CD4-positive, alpha-beta T cell treated with Interleukin-6 for 4 hours (primary cell): Measurements from ENCODE around the gene ZBTB21.
A peak's percentile ranks its signal among the peaks of the same experiment; 100 is the strongest.

Source experiments
- DNase-seq: peaks from one replicate; pipeline ENCODE4 v3.0.0-alpha.2; 2020; ENCODE audit warnings: mixed read lengths

ZBTB21 gene

DNA sequence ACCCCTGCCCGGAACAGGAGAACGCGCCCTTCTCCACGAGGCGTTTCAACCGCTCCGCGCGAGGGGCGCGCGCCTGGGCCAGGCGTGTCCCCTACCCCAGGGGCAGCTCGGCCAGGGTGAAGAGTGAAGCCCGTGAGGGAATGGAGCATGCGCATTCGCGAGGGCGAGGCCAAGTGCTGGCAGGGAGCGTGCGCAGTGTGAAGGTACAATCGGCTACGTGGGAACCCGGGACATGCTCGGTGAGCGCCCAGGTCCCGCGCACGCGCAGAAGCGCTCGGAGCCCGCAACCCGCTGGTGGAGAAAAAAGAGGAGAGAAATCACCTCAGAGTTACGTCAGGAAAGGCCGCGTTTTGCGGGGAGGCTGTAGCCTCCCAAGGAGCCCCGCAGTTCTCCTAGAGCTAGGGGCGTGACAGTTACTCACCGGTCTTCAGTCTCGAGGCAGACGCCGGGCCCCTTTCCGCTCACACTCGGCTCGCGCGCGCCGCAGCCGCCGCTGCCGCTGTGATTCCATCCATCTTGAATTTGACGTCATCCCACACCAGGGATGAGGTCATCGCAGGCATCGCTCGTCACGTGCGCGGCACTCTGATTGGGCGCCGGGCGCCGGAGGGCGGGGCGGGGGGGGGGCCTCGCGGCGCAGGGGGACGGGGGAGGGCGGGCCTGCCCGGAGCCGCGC lies at the start of gene ZBTB21:
Gene ZBTB21, minus strand, starts transcription at position 530 of the 676 bp plus-strand sequence. CDS start 16,265 bp downstream, outside the sequence.
- peak; percentile 99 for DNase-seq

DNA sequence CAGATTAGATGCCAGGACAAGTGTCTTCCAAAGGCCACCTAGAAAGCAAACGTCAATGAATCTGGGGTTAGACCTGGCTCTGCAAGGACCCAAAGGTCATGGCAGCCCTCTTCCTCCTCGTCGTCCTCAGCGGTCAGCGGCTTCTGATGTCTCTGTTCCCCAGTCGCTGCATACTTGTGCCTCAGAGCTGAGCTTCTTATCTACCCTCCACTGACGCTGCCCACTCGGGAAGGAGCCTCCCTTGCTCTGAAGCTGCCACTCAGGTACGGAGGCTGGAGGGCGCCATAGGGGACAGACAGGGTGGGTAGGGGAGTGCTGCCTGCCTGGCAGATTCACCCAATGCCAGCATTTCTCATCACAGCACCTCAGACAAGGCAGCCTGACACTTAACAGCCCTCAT lies 49.6 kb upstream of the ZBTB21 start:
- DNase-seq = no peak

- DNase-seq = no peak
Measured at GRCh38 chr21:42059141-42059540, 49.0 kb upstream of the ZBTB21 start.

DNA sequence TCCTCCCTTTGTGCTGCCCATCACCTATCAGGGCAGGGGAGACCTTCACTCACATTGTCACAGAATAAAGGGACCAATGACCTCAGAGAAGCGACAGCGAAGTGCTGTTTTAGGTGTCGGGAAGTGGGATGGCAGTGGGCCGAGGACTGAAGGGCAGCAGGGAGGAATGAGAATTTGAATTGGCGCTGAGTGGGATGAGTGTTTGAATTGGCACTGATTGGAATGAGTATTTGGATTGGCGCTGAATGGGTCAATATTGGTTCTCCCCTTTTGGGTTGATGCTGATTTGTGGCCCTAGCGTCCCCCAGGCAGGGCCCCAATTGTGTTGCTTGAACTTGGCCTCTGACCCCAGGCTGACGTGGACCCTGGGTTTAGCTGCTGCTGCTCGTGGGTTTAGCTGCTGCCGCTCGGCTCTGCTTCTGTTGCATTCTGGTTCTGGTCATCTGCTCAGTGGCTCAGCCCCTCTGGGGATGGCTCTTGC lies 48.5 kb upstream of the ZBTB21 start:
- no peak for DNase-seq

GRCh38 chr21:42057851-42058437 lies 47.8 kb upstream of the ZBTB21 start:
- DNase-seq = no peak

DNA sequence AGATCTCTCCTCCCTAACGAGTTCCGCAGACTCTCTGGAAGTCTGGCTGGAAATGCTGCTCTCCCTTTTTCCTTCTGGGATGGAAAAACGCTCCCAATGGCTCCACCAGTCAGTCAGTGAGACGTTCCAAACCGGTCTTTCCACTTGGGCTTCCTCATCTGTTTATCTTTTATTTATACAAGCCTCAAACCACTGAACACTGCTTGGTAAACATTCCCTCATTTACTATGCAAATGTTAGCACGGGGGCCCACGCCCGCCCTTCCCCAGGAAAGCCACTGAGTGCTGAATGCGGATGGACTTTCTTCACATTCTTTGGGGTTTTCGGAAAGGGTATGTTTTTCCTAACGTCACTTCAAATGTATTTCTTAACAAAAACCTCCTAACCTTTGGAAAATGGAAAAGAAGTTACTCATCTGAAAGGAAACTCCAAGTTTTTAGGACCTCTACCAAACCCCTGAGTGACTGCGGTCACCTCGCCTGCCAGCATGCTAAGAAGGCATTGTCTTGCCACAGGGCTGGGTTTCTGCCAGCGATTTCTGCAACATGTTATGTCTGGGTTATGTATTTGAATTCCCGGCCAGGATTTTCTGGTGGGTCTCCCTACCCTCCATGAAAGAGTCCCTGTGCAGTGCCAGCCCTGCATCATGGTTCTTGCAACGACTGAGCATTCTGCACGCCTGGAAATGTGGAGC lies 47.0 kb upstream of the ZBTB21 start:
- DNase-seq = no peak

- no peak for DNase-seq
Measured at GRCh38 chr21:42056468-42056867, 46.3 kb upstream of the ZBTB21 start.

GRCh38 chr21:42055425-42055824 lies 45.3 kb upstream of the ZBTB21 start:
- no peak for DNase-seq

- DNase-seq = no peak
Measured at GRCh38 chr21:42051788-42052187, 41.6 kb upstream of the ZBTB21 start.

DNA sequence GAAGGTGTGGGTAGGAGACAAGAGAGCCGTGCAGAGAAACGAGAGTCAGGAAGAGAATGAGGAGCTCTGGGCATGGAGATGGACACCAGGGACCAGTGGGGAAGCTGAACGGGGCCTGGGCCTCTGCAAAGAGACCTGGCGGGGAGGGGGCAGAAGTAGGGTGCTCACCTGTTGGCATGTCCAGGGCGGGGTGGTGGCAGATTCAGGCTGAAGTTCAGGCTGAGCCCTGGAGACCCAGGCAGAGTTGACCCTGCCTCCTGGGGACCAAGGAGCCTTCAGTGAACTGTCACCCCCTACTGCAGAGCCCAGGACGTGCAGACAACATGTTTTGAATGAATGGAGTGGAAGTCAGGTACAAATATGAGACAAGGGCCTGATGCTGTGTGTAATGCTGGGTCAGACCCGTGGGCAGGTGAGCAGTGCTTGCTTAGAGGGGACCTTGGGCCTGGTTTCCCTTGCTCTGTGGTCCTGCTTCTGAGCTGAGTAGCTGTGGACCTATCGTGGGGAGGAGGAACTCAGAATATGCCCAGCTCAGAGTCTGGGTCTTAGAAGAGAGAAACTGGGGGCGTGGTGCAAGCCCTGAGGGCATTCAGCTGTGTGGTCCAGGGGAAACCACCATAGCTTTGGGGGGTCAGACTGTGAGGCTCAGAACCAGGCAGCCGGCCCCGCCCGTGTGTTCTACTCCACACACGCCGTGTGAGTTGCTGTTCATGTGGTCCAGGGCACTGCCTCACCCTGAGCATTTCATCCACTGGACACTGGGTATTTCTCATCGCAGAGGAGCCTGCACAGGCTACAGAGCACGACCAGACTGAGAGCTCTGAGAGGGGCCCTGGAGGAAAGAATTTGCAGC lies 39.6 kb upstream of the ZBTB21 start:
- no peak for DNase-seq

DNA sequence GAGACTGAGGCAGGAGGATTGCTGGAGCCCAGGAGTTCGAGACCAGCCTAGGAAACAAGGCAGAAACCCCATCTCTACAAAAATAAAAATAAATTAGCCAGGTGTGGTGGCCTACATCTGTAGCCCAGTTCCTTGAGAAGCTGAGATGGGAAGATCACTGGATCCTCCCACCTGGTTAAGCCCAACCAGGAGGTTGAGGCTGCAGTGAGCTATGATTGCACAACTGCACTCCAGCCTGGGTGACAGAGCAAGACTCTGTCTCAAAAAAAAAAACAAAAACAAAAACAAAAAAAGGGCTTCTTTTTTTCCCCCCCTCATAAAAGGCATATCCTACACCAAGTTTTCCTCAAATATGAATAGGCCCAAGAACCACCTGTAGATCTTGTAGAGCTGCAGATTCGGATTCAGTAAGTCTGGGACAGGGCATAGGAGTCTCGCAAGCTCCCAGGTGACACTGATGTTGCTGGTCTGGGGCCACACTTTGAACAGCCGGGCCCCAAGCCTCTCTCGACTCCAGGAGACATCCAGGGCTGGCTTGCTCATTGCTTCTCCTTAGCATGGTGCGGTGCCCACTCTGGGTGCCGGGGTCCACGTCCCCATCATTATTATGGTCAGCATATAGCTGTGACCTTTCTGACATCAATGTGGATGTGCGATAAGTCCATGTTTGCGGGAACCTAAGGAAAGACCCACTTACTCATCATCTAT lies 38.9 kb upstream of the ZBTB21 start:
- no peak for DNase-seq

- no peak for DNase-seq
Measured at GRCh38 chr21:42047821-42048613, 37.9 kb upstream of the ZBTB21 start.

DNA sequence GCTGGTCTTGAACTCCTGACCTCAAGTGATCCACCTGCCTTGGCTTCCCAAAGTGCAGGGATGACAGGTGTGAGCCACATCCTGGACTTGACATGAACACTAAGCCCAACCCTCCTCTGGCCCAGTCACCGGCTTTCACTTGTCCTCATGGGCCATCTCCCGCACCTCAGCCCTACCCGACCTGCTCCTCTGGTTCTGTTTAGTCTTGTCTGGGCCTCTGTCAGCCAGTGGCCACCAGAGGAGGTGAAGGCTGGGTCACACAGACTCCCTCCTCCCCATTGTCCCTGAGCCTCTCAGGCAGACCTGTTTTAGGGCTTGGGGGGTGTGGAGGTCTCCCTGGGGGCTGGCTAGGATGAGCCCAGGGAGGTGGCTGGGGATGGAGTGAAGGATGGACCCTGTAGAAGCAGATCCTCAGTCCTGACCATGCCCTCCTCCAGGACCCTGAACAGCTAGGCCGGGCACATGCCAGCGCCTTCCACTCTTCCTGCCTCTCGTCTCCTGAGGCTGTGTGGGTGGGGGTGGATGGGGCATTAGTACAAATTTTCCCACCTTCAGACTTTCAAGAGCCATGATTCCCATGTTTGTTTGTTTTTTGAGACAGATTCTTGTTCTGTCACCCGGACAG lies 34.8 kb upstream of the ZBTB21 start:
- DNase-seq = no peak

DNA sequence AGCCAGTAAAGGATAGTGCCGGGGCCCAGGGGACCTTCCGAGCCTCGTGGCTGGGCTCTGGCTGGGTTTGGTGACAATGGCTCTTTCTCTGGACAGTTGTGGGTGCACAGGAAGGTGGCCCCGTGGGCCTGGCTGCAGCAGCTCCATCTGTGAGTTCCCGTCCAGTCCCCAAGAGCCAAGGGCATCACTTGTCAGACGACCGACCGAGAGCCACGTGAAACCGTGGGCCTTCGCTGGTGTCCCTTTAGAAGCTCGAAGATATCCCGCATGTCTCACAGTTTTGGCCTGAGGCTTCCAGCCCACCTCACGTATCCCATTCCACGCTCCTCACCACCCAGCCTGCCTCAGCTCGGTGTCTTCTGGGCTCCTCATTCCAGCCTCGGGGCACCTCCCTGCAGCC lies 33.8 kb upstream of the ZBTB21 start:
- DNase-seq = no peak

- no peak for DNase-seq
Measured at GRCh38 chr21:42043201-42043895, 33.2 kb upstream of the ZBTB21 start.

GRCh38 chr21:42042651-42043050 lies 32.5 kb upstream of the ZBTB21 start:
- no peak for DNase-seq

DNA sequence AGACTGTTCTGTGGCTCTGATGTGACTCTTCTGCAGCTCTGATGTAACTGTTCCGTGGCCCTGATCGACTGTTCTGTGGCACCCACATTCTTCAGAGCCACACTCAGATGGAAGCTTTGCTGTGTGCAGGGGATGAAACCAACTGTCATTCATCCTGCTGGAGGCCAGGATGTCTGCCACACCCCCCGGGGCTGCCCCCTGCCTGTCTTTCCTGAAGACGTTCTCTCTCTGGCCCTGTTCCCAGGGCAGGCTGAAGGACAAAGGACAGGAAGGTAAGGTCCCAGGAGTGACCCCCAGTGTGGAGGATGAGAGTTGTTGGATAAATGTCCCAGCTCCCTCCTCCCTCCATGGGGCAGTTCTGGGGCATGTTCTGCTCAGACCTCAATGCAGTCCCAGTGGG lies 31.6 kb upstream of the ZBTB21 start:
- DNase-seq = no peak

- no peak for DNase-seq
Measured at GRCh38 chr21:42041246-42041645, 31.1 kb upstream of the ZBTB21 start.

DNA sequence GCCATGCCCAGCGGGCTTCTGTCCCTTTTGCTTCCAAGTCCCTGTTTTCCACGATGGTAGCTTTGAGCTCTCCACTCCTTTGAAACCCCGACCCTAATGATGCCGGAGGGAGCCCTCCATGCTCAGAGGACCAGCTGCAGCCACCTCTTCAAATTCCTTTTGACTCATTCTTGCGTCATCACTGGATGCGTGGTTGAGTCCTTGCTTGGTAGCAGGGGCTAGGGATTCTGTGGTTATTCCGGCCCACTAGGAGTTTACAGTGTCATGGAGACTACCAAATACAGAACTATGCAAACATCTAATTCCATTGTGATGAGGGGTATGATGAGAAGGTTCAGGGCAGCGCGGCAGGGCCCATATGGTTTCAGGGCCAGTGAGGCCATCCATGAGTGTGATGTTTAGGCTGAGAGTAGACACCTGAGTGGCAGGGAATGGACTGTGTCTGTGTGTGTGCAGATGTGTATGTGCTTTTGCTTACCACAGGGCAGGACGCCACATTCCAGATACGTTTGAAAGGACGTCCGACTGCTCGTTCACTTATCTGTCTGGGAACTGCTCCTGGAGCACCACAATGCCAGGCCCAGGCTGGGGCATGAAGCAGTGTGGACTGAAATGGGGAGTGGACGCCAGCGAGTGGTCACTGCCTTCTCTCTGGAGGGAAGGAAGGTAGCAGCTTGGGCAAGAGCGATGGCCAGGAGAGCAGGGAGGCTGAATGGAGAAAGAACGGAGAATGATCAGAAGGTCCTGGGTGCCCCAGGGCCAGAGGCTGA lies 30.4 kb upstream of the ZBTB21 start:
- DNase-seq = no peak

DNA sequence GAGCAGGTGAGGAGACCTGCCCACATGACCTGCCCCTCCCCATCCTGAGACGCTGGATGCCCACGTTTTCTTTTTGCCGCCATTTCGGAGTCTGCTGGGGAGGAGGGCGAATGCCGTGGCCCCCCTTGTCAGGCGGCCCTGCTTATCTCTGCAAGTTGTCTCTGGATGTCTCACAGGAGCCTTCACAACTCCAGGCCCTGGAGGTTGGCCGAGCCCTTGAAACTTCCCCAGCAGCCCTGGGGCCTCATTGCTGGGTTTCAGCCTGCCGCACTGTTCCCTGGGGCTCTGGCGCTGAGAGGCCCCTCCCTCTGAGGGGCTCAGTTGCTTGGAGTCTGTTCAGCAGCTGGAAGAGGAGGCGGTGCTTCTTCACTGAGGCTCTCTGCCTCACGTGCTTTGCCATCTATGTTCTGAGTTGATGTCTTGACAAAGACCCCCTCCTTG lies 29.8 kb upstream of the ZBTB21 start:
- DNase-seq = no peak
